ENCODE measurements around the gene SLC24A5.

SLC24A5 gene

DNA sequence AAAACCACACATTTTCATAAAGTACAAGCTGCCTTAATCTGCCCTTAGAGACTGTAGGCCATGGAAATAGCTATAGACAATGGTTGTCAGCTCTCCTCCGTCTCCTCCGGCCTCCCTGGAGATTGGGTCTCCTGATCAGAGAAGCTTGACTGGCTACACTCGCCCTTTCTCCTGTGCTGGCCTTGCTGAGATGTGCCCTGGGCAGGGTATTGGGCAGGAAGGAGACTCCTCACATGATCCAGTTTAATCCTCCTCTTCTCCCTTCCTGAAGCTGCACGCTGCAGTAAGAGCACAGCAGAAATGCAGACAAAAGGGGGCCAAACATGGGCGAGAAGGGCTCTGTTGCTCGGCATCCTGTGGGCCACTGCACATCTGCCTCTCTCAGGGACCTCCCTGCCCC, at the start of gene SLC24A5:
Gene SLC24A5 (plus strand): TSS at position 246 of the 400 bp plus-strand sequence. CDS start 55 bp downstream, at position 301.
- no peak for DNase-seq

GRCh38 chr15:48072941-48073340, 47.8 kb upstream of the SLC24A5 start:
- no peak for DNase-seq

DNA sequence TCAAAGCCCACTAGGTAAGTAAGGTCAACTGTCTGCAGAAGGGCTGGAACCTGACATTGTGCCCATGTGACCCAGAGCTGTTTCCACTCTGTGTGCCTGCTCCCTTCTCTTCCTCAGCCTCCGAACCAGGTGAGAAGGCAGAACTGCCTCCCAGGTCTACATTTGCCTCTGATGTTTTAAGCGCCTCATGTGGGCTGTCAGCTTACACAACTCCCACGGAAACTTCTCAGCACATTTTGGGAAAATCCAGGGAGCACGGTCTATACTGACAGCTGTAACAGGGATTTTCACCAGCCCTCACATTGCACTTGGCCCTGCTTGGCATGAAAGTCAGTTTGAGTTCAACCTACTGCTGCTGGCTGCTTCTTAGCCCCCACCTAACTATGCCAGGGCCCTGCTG, 46.9 kb upstream of the SLC24A5 start:
- no peak for DNase-seq

DNA sequence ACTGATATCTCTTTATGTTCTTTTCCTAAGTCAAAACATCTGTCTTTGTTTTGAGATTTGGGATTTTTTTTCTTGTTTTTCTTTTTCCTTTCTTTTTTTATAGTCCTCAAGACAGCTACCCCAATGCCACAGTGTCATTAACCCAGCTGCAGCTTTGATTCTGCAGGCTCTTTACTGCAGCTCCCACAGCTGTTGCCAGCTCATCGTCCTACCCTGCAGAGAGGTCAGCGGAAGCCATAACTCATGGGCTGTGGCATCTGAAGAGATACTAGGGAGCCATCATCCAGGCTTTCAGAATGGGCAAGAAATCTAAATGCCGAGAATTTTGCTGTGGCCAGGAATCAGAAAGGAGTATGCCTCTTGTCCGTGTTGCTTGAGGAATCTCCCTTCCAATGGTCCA, 44.3 kb upstream of the SLC24A5 start:
- no peak for DNase-seq

DNA sequence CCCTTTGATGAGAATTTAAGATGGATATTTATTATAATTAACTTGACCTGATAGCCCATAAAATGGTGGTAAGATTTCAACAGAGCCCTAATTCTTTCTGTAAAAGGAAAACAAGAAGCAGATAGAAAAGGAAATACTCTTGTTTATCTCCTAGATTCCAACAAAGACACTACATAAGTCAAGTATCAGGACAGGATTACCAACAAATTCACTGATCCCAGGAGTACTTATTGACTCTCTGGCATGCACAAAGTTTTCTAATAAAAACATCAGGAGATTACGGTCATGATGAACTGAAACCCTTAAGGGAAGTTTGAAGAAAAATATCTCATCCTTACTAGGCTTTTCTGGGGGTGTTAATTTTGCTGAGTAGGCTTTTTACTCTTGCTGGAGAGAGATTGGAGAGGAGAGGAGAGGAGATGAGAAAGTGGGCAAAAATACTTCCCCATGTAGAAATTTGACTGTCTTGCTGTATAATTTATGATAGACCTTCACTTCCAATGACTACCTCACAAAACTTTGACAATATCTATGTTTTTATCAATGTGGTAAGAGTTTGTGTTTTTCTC, 43.1 kb upstream of the SLC24A5 start:
- DNase-seq = no peak

DNA sequence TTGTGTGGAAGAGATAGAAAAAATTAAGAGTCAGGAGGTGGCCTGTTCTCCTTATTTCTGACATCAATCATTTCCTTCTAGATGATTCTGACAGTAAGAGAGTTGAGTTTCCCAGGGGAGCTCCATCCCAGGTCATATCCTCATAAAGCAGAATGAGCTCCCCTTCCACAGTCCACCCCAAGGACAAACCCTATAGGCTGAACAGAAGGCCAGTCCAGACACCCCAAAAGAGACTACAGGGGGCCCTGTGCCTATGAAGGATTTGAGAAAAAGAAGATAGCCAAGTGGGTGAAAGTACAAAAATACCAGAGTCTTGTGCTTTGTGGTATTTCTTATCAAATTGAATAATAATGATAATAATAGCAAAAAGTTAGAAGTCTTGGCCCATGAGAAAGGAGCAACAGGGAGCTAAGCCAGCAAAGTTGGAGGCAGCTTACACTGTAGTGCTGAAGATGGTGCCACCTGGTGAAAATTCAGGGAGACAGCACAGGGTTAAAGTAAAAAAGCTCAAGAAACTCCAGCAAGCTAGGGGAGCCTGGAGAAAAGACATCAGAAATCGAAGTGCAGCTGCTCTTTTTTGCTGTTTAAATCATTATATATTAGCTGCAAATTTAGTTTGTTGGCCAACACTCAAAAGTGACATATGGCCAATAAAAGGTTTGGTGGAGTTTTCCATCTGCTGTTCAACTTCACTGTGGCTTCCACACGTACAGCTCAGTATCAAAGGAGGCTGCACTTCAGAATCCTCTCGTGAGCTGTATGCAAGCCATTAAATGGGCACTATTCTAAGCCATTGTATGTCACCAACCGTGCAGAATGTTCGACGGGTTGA, 35.8 kb upstream of the SLC24A5 start:
- DNase-seq = no peak

DNA sequence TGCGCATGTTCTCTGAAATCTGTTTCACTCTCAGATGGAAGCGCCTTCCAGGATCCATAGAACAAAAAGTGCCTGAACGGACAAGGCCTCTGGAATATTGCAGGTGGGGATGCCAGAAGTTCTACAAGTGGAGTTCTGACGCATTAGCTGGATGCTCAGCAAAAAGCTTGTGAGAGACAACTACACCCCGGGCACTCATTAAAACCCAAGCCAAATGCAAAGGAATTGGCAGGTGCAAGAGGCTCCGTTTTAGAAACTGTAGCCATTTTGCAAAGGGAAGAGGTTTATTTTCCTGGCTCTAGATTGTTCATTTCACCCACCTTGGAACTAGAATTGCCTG, 35.2 kb upstream of the SLC24A5 start:
- DNase-seq = no peak

GRCh38 chr15:48086133-48086532, 34.7 kb upstream of the SLC24A5 start:
- DNase-seq = no peak

DNA sequence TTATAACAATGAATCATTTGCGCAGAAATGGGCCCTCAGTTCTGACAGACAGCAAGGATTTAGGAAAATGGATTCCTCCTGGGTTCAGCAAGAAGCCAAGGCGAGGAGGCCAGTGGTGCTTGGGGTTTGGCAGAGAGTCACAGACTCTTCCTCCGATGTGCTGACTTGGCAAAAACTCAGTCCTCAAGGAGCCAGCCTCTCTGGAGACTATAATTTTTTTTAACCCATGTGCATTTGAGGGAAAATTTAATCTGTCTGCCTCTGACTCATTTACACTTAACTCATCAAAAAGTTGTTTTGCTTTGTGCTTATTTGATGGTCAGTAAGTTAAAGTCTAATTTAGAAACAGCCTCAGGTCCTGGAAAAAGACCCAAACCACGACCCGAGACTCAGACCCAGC, 34.2 kb upstream of the SLC24A5 start:
- DNase-seq = no peak

DNA sequence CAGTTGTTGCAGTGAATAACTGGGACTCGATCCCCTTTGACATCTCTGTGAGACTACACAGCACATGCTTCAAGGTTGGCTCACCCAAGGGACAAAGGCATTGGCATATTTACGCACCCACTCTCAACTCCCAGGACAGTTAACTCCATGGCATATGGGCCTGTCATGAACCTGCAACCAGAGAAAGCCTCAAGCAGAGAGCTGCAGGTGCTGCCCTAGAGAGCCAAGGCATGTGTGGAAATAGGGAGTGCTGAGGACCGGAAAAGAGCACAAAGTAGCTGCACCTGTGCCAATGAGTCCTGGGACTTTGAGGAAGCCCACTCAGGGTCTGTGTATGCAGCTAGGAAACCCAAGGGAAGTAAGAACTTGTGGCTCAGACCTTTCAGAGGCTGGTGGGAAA, 32.9 kb upstream of the SLC24A5 start:
- no peak for DNase-seq

DNA sequence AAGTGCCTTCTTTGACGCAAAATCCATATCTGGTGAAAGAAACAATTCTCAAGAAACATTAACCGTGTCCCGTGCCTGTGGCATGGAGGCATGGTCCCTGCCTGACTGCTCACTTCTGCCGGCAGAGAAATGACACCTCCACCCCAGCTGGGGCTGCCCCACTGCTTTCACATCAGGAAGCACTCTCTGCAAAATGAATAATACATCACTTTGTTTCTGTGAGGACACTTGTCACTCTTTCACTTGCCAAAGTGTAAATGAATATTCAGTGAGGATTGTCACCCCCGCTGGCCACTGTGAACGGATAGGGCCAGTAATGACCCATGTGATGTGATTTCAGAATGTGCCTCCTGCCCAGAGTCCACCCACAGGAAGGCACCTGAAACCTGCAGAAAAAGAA, 31.1 kb upstream of the SLC24A5 start:
- no peak for DNase-seq

DNA sequence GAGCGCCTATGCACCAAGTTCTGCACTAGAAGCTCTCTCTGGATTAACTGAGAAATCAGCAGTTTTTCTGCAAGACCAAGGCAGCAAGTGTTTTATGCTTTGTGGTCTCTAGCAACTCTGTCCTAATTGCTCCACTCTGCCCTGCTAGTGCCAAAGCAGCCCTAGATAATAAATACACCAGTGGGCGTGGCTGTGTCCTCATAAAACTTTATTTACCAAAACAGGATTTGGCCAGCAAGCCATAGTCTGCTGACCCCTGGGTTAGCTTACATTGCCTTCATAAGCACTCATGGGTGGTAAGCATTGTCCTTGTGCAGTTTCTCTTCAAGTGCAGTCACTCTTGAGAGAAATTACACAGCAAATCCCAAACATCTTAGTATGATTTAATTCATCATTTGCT, 30.7 kb upstream of the SLC24A5 start:
- DNase-seq = no peak

DNA sequence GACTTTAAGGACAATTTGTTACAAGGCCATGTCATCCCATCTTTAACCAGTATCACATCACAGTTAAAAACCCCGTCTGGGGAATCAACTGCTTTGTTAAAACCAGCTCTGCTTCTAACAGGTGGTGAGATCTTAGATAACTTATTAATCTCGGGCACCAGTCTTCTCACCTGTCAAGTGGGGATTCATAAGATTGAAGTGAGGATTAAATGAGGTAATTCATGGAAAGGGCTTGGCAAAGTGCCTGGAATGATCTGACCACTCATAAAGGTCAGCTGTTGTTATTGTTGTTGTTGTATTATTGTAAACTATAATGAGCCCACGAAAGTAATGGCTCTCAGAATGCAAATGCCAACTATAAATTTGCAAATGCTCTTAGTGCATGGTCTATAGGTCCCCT, 30.1 kb upstream of the SLC24A5 start:
- DNase-seq = peak; percentile 18

DNA sequence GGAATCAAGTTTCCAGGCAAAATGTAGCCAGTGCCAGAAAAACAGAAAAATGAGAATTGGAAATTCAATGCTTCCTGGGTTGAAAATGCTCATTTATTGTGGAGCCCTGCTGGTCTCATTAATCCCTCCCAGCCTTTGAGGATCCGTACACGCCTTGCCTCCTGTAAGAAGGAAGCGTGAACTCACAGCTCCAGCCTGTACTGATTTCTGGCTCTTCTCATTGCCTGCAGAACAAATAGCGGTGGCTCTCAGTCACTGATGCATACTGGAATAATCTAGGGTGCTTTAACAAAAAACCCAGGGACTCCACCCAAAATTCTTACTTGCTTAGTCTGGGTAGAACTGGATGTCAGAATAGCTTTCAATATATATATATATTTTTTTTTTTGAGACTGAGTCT, 29.3 kb upstream of the SLC24A5 start:
- DNase-seq = no peak

DNA sequence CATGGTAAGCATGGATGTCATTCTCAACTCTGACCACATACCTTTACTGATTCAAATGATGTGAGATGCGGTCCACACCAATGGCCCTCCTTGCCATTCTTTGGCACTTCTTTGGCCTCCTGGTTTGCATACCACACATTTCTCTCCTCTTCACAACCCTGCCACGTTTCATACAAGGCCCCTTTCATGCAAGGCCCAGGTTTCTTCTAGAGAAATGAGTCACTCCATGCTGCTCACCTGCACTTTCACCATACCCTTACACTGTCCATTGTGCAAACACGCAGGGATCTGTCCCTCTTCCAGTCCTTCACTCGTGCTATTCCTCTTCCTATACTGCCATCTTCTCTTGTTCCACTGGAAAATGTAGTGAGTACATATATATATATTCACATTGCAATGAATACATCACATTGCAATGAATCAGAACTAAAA, 24.4 kb upstream of the SLC24A5 start:
- no peak for DNase-seq

DNA sequence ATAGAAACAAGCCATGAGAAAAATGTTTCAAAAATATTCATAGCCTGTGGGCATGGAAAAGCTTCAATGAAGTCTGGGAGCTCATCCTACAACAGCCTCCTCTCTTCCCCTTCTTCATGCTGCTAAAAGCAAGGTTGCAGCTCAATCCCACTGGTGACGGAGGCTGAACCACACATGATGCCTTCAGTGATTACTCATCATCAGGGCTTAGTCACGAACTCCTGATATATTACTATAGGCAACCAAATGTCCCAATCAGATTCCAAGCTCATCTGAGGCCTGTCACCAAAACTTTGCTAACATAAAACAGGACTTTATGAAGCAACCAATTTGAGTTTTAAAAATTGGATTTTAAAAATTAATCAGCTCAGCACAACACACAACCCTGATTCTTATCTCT, 24.0 kb upstream of the SLC24A5 start:
- DNase-seq = no peak

DNA sequence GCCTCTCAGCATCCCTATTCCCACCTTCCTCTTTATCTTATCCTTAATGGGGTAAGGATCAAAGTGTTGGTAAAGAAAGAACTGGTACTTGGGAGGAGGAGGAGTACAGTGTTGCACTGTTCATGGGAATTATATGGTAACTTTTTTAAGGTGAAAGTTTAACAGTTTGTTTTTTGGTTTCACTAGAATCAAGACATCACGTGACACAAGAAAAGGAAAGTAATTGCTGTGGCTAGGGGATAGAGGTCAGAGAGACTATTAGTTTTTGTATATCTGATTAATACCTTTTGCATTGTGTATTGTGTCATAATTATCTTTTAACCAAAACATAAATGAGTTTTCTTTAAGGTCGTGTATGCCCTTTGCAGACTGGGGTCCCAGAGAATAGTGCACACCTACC, 23.5 kb upstream of the SLC24A5 start:
- no peak for DNase-seq

- DNase-seq = no peak
Observed at GRCh38 chr15:48101376-48101961, 19.3 kb upstream of the SLC24A5 start.

DNA sequence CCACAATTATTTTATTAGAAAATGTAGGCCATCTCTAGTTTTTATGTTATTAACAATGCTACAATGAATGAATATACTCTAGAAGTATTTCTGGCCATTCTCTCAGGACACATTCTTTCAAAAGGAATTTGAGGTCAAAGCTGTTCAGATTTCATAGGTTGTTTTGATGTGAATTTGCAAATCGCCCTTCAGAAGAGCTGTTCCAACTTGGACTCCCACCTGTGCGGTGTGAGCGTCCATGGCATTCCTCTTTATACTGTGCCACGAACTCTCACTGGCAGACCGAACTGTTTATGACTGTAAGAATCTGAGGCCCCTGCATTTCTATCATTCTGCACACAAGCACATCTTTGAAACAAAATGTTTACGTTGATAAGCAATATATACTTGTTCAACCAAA, 18.6 kb upstream of the SLC24A5 start:
- no peak for DNase-seq

GRCh38 chr15:48103647-48104046, 17.1 kb upstream of the SLC24A5 start:
- no peak for DNase-seq

DNA sequence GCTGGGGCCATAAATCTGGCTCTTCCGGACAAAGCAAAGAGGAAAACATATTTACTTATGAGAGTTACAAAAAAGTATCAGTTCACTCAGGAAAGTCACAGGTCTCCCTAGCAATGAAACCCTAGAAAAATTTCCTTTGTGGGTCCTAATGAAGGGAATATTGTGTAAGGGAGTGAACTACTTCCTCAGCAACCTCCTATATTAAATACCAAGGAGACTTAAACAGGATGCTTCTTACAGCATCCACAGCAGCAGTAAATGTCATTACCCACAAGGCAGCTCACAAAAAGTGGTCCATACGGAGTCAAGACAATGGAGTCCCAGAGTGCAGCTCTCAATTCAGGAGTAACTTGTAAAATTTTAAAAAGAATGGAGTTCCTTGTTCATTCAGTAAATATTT, 14.9 kb upstream of the SLC24A5 start:
- no peak for DNase-seq

DNA sequence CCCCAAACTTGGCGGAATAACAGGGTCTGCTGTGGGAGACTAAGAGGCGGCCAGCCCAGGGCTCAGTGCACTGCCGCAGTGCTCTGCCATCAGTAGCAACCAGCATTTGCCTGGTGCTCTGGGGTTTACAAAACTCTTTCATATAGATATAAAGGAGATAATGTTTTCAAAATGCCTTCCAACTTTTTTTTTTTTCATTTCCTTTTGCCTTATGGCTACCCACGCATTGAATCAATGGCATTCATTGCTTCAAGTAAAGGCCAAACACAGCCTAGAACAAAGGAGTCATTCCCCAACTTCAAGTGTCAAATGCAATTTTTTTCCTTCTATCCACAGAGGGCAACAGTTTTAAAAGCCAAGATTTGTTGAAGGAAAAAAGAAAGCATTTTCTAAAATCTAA, 11.6 kb upstream of the SLC24A5 start:
- no peak for DNase-seq

- DNase-seq = no peak
Observed at GRCh38 chr15:48109856-48110531, 10.8 kb upstream of the SLC24A5 start.

GRCh38 chr15:48112242-48112641, 8.5 kb upstream of the SLC24A5 start:
- DNase-seq = no peak
